SU-DHL-6 (cell line): Measurements from ENCODE around the gene DIPK1B.

Source experiments
- EZH2phosphoT487 ChIP-seq: fragments of 200-600 bp; sonication (generic), shearing (Covaris generic); conservative IDR thresholded peaks from 2 replicates; pipeline ENCODE4 v1.6.1; 2018; ENCODE audit warnings: mild to moderate bottlenecking, antibody characterized with exemption, low read length, moderate library complexity, mixed read lengths
- TF ChIP-seq, protein P1 (sequence below): fragments of 200-600 bp; sonication (generic); IDR thresholded peaks from one replicate; pipeline ENCODE4 v1.5.1; 2017; ENCODE audit warnings: antibody characterized with exemption, mild to moderate bottlenecking, low read length, moderate library complexity; ENCODE audit not compliant: insufficient read depth, poor library complexity, severe bottlenecking

DNA sequence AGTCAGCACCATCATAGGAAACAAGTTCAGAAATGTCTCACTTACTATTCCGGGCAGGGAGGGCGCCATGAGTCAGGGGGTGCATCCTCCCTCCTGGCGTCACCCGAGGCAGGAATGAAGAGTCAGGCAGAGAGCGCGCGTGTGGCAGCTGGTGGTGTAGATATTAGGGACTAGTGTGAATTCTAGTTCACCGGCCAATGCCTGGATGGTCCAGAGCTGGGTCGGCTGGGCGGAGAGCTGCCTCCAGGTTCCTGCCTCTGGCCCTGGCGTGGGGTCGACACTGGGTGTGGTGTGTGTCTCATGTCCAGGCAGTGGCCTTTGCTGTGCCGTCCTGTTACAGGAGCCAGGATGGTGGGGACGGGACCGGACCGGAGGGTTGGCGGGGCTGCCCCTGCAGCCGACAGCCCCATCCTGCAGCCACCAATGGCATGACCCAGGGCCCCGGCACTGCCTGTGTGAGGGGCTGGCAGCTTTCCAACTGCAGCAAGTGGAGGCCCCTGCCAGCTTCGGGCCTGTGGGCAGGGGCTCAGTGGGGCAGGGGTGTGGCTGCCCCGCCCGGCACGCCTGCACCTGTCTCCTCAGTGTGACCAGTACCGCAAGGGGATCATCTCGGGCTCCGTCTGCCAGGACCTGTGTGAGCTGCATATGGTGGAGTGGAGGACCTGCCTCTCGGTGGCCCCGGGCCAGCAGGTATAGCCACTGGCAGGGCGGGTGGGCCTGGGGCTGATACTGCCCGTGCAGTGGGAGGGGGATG lies 9.1 kb downstream of the DIPK1B start:
- TF ChIP-seq, protein P1, sequence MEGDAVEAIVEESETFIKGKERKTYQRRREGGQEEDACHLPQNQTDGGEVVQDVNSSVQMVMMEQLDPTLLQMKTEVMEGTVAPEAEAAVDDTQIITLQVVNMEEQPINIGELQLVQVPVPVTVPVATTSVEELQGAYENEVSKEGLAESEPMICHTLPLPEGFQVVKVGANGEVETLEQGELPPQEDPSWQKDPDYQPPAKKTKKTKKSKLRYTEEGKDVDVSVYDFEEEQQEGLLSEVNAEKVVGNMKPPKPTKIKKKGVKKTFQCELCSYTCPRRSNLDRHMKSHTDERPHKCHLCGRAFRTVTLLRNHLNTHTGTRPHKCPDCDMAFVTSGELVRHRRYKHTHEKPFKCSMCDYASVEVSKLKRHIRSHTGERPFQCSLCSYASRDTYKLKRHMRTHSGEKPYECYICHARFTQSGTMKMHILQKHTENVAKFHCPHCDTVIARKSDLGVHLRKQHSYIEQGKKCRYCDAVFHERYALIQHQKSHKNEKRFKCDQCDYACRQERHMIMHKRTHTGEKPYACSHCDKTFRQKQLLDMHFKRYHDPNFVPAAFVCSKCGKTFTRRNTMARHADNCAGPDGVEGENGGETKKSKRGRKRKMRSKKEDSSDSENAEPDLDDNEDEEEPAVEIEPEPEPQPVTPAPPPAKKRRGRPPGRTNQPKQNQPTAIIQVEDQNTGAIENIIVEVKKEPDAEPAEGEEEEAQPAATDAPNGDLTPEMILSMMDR = no peak
- no peak for TF ChIP-seq EZH2phosphoT487
